HG02571 (cell line): ENCODE results near the gene PTPRE.

Experiments used
- ATAC-seq: cut with Tn5 transposase; IDR thresholded peaks from one replicate; pipeline ENCODE4 v1.9.1; 2021; ENCODE audit warnings: mild to moderate bottlenecking, moderate library complexity; ENCODE audit not compliant: unreplicated experiment

Gene PTPRE

GRCh38 chr10:127907411-127908105, 655 bp downstream of the PTPRE start:
- no peak for ATAC-seq

- ATAC-seq, result no peak
Observed at GRCh38 chr10:127908106-127908958, 1.4 kb downstream of the PTPRE start.

GRCh38 chr10:127908959-127909267, 2.0 kb downstream of the PTPRE start:
- no peak for ATAC-seq

GRCh38 chr10:127909716-127910463, 3.0 kb downstream of the PTPRE start:
- ATAC-seq, result no peak

- no peak for ATAC-seq
Observed at GRCh38 chr10:127910464-127910770, 3.5 kb downstream of the PTPRE start.

GRCh38 chr10:127911218-127911866, 4.4 kb downstream of the PTPRE start:
- ATAC-seq, result no peak

GRCh38 chr10:127911867-127912257, 5.0 kb downstream of the PTPRE start:
- no peak for ATAC-seq

GRCh38 chr10:127912607-127913367, 5.9 kb downstream of the PTPRE start:
- no peak for ATAC-seq

GRCh38 chr10:127913368-127913759, 6.5 kb downstream of the PTPRE start:
- no peak for ATAC-seq

GRCh38 chr10:127915324-127915723, 8.4 kb downstream of the PTPRE start:
- ATAC-seq, result no peak

GRCh38 chr10:127916826-127917225, 9.9 kb downstream of the PTPRE start:
- no peak for ATAC-seq

GRCh38 chr10:127918572-127918971, 11.7 kb downstream of the PTPRE start:
- no peak for ATAC-seq

GRCh38 chr10:127919418-127920271, 12.7 kb downstream of the PTPRE start:
- no peak for ATAC-seq

GRCh38 chr10:127920306-127921074, 13.6 kb downstream of the PTPRE start:
- no peak for ATAC-seq

GRCh38 chr10:127921075-127921752, 14.3 kb downstream of the PTPRE start:
- ATAC-seq, result no peak

GRCh38 chr10:127921753-127922145, 14.8 kb downstream of the PTPRE start:
- ATAC-seq, result no peak

GRCh38 chr10:127922206-127922605, 15.3 kb downstream of the PTPRE start:
- no peak for ATAC-seq

GRCh38 chr10:127922675-127923366, 15.9 kb downstream of the PTPRE start:
- ATAC-seq, result no peak
